Measurements from ENCODE around the gene HAPLN3.

DNA sequence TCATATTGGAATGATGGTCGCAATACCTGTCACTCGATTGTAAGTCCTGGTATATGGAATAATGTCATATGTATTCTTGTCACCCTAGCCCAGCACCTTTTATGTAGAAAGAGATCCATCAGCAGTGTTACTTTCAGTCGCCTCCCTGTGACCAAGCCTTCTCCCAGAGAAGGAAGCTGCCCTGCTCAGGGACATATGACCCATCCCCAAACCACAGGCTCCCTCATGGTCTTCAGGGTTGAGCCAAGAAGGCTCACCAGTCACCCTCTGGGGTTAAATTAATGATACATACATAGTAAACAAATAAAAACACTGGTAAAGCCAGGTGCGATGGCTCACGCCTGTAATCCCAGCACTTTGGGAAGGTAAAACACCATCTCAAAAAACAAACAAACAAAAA is 22.4 kb upstream of the HAPLN3 start:
- TF ChIP-seq, protein P1, sequence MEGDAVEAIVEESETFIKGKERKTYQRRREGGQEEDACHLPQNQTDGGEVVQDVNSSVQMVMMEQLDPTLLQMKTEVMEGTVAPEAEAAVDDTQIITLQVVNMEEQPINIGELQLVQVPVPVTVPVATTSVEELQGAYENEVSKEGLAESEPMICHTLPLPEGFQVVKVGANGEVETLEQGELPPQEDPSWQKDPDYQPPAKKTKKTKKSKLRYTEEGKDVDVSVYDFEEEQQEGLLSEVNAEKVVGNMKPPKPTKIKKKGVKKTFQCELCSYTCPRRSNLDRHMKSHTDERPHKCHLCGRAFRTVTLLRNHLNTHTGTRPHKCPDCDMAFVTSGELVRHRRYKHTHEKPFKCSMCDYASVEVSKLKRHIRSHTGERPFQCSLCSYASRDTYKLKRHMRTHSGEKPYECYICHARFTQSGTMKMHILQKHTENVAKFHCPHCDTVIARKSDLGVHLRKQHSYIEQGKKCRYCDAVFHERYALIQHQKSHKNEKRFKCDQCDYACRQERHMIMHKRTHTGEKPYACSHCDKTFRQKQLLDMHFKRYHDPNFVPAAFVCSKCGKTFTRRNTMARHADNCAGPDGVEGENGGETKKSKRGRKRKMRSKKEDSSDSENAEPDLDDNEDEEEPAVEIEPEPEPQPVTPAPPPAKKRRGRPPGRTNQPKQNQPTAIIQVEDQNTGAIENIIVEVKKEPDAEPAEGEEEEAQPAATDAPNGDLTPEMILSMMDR (IDR thresholded peaks at IDR 0.05; ENCODE audit: poor library complexity): no peak
- no peak for TF ChIP-seq EZH2 (IDR thresholded peaks at IDR 0.05; ENCODE audit: borderline replicate concordance)
- no peak for TF ChIP-seq EZH2phosphoT487 (IDR thresholded peaks at IDR 0.05; ENCODE audit: low read depth, severe bottlenecking, unreplicated experiment)
